ENCODE results near the gene MPPED1.

Gene MPPED1

DNA sequence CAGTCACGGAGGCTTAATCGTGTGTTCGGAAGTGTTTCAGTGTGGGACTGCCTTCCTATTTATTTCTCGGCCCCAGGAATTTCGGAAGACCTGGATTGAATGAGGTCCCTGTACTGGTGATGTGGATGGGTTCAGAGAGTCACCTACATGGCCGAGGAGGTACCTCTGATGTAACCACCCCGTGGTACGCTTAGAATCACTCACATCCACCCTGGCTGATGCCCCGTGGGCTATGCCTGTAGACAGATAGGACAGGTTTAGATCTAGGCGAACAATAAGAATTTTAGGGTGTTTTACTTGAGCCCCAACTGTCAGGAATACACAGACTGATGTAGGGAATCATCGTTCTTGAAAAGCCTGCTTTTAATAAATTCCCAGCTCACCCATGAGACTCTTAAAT lies 2.0 kb downstream of the MPPED1 start:
- no peaks in the 10 kb centered on the region for H3K36me3 ChIP-seq (ENCODE audit: insufficient read depth, low read length)
- no peaks in the 10 kb centered on the region for H3K9me3 ChIP-seq (ENCODE audit: low read length)
- H3K4me3 ChIP-seq (ENCODE audit: low read depth in 1 of 2, low read length in 2 of 2): no peak overlapping the region
- H3K27me3 ChIP-seq (ENCODE audit: control insufficient read depth in 1 of 2, insufficient read depth in 2 of 2, low read length in 2 of 2): peaks cover 12 to 45% of the 10 kb centered on the region in 2 donors
- no peaks in the 10 kb centered on the region for H3K4me1 ChIP-seq (ENCODE audit: insufficient read depth, low read length)
- no peak overlapping the region for H3K9ac ChIP-seq (ENCODE audit: low read length)
- H3K27ac ChIP-seq (ENCODE audit: low read depth, low read length): no peak overlapping the region

- Histone ChIP-seq H3K4me1 (ENCODE audit: insufficient read depth, low read length) (no peaks in the 10 kb centered on the region), H3K9me3 (ENCODE audit: low read length) (no peaks in the 10 kb centered on the region), H3K27ac (ENCODE audit: low read depth, low read length) (no peak overlapping the region), H3K9ac (ENCODE audit: low read length) (no peak overlapping the region), H3K4me3 (ENCODE audit: low read depth in 1 of 2, low read length in 2 of 2) (no peak overlapping the region), H3K36me3 (ENCODE audit: insufficient read depth, low read length) (no peaks in the 10 kb centered on the region), H3K27me3 (ENCODE audit: control insufficient read depth in 1 of 2, insufficient read depth in 2 of 2, low read length in 2 of 2) (peaks cover 12 to 41% of the 10 kb centered on the region in 2 donors)
Measured at GRCh38 chr22:43415681-43416080, 3.9 kb downstream of the MPPED1 start.

DNA sequence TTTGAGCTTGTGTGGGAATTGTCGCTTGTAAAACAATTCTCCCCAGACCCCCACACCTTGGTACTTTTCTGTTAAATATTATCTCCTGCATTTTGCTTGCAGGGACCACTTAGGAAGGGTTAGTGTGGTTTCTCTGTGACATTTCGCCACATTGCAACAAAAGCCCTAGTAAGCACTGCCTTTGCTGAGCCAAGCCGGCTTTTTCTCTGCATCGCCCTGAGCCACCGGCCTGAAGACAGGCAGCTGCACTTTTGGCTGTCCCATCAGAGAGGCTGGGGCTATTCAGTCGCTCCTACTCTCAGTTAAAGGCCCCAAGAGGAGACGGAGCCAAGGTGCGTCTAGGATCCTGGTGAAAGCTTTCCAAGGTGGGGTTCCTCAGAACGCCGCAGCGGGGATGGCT lies 5.7 kb downstream of the MPPED1 start:
- peaks cover 10 to 32% of the 10 kb centered on the region in 2 donors for H3K27me3 ChIP-seq (ENCODE audit: control insufficient read depth in 1 of 2, insufficient read depth in 2 of 2, low read length in 2 of 2)
- H3K4me1 ChIP-seq (ENCODE audit: insufficient read depth, low read length): no peaks in the 10 kb centered on the region
- no peak overlapping the region for H3K27ac ChIP-seq (ENCODE audit: low read depth, low read length)
- H3K4me3 ChIP-seq (ENCODE audit: low read depth in 1 of 2, low read length in 2 of 2): no peak overlapping the region
- H3K9ac ChIP-seq (ENCODE audit: low read length): no peak overlapping the region
- H3K9me3 ChIP-seq (ENCODE audit: low read length): no peaks in the 10 kb centered on the region
- H3K36me3 ChIP-seq (ENCODE audit: insufficient read depth, low read length): no peaks in the 10 kb centered on the region

GRCh38 chr22:43418079-43418825 lies 6.4 kb downstream of the MPPED1 start:
- H3K9ac ChIP-seq (ENCODE audit: low read length): no peak overlapping the region
- H3K4me1 ChIP-seq (ENCODE audit: insufficient read depth, low read length): no peaks in the 10 kb centered on the region
- H3K27ac ChIP-seq (ENCODE audit: low read depth, low read length): no peak overlapping the region
- H3K4me3 ChIP-seq (ENCODE audit: low read depth in 1 of 2, low read length in 2 of 2): no peak overlapping the region
- peaks cover 3 to 25% of the 10 kb centered on the region in 2 donors for H3K27me3 ChIP-seq (ENCODE audit: control insufficient read depth in 1 of 2, insufficient read depth in 2 of 2, low read length in 2 of 2)
- H3K36me3 ChIP-seq (ENCODE audit: insufficient read depth, low read length): no peaks in the 10 kb centered on the region
- H3K9me3 ChIP-seq (ENCODE audit: low read length): no peaks in the 10 kb centered on the region

DNA sequence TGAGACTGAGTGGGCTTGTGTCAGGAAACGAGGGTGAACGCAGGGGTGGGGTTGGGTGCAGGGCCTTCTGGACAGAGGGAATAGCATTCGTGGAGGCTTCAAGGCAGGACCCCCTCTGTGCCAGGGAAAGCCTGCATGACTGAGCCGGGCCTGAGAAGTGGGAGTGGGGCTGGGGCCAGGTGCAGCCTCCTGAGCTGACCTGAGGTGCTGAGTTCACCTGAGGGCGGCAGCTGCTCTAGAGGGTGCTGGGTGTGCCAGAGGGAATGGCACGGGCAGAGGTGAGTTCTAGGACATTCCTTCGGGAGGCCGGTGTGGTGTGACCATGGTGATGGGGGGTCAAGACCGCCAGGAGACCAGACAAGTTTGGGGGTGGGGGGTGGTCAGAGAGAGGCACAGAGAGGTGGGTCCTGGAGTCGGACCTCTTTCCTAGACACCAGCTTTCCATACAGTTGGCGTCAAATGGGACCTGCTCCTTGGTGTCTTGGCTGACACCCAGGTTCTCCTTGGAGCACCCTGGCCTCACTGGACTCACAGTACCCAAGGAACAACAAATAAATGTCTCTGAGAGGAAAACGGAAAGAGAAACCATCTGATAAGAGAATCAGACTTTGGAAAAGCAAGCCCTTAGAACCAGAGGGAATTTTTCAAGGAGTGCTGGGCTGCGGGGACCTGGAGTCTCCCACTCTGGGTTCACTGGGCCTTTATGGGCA lies 7.7 kb downstream of the MPPED1 start:
- H3K4me3 ChIP-seq (ENCODE audit: low read depth in 1 of 2, low read length in 2 of 2): no peak overlapping the region
- H3K9me3 ChIP-seq (ENCODE audit: low read length): no peaks in the 10 kb centered on the region
- H3K27ac ChIP-seq (ENCODE audit: low read depth, low read length): no peak overlapping the region
- no peaks in the 10 kb centered on the region for H3K36me3 ChIP-seq (ENCODE audit: insufficient read depth, low read length)
- no peaks in the 10 kb centered on the region for H3K4me1 ChIP-seq (ENCODE audit: insufficient read depth, low read length)
- no peak overlapping the region for H3K9ac ChIP-seq (ENCODE audit: low read length)
- H3K27me3 ChIP-seq (ENCODE audit: control insufficient read depth in 1 of 2, insufficient read depth in 2 of 2, low read length in 2 of 2): peaks cover 0 to 18% of the 10 kb centered on the region in 2 donors

GRCh38 chr22:43421046-43421665 lies 9.3 kb downstream of the MPPED1 start:
- no peaks in the 10 kb centered on the region for H3K4me1 ChIP-seq (ENCODE audit: insufficient read depth, low read length)
- H3K9ac ChIP-seq (ENCODE audit: low read length): no peak overlapping the region
- no peaks in the 10 kb centered on the region for H3K9me3 ChIP-seq (ENCODE audit: low read length)
- H3K27ac ChIP-seq (ENCODE audit: low read depth, low read length): no peak overlapping the region
- H3K36me3 ChIP-seq (ENCODE audit: insufficient read depth, low read length): no peaks in the 10 kb centered on the region
- H3K27me3 ChIP-seq (ENCODE audit: control insufficient read depth in 1 of 2, insufficient read depth in 2 of 2, low read length in 2 of 2): peaks cover 0 to 17% of the 10 kb centered on the region in 2 donors
- H3K4me3 ChIP-seq (ENCODE audit: low read depth in 1 of 2, low read length in 2 of 2): no peak overlapping the region

DNA sequence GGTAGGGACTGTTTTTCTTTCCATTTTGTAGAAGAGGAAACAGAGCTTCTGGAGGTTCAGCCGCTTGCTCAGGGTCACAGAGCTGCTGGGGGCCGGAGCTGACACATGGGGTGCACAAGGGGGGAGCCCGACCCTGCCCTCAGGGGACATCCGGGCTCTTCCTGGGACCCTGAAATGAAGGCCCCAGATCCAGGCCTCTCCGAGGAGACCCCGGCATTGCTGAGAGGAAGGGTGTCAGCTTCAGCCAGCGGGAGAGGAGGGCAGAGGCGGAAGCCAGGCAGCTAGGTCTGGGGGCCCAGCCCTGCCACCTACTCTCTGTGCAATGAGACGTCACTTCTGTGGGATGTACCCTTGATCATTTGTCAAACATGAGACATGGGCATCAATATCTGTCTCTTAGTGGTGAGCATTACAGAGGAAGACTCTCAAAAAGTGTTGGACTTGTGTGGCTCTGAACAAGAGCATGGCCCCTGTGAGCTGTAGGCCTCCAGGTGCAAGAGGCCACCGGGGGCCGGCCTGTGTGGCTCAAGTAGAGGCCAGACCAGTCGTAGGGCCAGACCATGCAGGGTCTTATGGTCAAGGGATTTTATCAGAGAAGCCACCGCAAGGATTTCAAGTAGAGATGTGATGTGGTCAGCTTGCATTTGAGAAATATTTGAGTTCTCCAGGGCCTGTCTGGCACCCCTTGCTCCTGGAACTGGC lies 10.3 kb downstream of the MPPED1 start:
- no peaks in the 10 kb centered on the region for H3K4me1 ChIP-seq (ENCODE audit: insufficient read depth, low read length)
- H3K9me3 ChIP-seq (ENCODE audit: low read length): no peaks in the 10 kb centered on the region
- H3K27ac ChIP-seq (ENCODE audit: low read depth, low read length): no peak overlapping the region
- no peak overlapping the region for H3K4me3 ChIP-seq (ENCODE audit: low read depth in 1 of 2, low read length in 2 of 2)
- no peaks in the 10 kb centered on the region for H3K36me3 ChIP-seq (ENCODE audit: insufficient read depth, low read length)
- peaks cover 0 to 17% of the 10 kb centered on the region in 2 donors for H3K27me3 ChIP-seq (ENCODE audit: control insufficient read depth in 1 of 2, insufficient read depth in 2 of 2, low read length in 2 of 2)
- H3K9ac ChIP-seq (ENCODE audit: low read length): no peak overlapping the region

GRCh38 chr22:43423046-43423445 lies 11.2 kb downstream of the MPPED1 start:
- Histone ChIP-seq H3K9ac (ENCODE audit: low read length) (no peak overlapping the region), H3K36me3 (ENCODE audit: insufficient read depth, low read length) (no peaks in the 10 kb centered on the region), H3K27me3 (ENCODE audit: control insufficient read depth in 1 of 2, insufficient read depth in 2 of 2, low read length in 2 of 2) (peaks cover 6 to 21% of the 10 kb centered on the region in 2 donors), H3K4me3 (ENCODE audit: low read depth in 1 of 2, low read length in 2 of 2) (no peak overlapping the region), H3K9me3 (ENCODE audit: low read length) (no peaks in the 10 kb centered on the region), H3K4me1 (ENCODE audit: insufficient read depth, low read length) (no peaks in the 10 kb centered on the region), H3K27ac (ENCODE audit: low read depth, low read length) (no peak overlapping the region)

DNA sequence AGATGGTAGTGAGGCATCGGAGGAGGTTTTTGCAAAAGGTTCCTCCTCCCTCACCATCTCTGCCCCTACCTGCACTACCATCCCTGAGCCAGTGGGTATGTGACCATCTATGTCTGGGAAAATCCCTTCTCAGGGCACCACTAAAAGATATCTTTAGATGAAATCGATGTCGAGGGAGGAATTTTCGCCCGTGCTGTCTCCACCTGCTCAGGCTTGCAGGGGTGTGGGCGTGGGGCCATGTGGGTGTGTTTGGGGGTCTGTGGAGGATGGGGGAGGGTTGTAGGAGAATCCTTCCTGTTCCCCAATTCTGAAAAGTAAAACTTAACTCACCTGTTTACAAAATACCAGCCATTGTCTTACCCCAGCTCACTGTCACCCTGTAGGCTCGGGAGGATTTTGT lies 12.4 kb downstream of the MPPED1 start:
- Histone ChIP-seq H3K27me3 (ENCODE audit: control insufficient read depth in 1 of 2, insufficient read depth in 2 of 2, low read length in 2 of 2) (peaks cover 6 to 20% of the 10 kb centered on the region in 2 donors), H3K9ac (ENCODE audit: low read length) (no peak overlapping the region), H3K9me3 (ENCODE audit: low read length) (no peaks in the 10 kb centered on the region), H3K4me1 (ENCODE audit: insufficient read depth, low read length) (no peaks in the 10 kb centered on the region), H3K27ac (ENCODE audit: low read depth, low read length) (no peak overlapping the region), H3K36me3 (ENCODE audit: insufficient read depth, low read length) (no peaks in the 10 kb centered on the region), H3K4me3 (ENCODE audit: low read depth in 1 of 2, low read length in 2 of 2) (no peak overlapping the region)

GRCh38 chr22:43424666-43425630 lies 13.1 kb downstream of the MPPED1 start:
- Histone ChIP-seq H3K4me3 (ENCODE audit: low read depth in 1 of 2, low read length in 2 of 2) (no peak overlapping the region), H3K27me3 (ENCODE audit: control insufficient read depth in 1 of 2, insufficient read depth in 2 of 2, low read length in 2 of 2) (peaks cover 6 to 19% of the 10 kb centered on the region in 2 donors)

More at GRCh38 chr22:43424666-43425630, 13.1 kb downstream of the MPPED1 start:
- Histone ChIP-seq H3K9me3 (ENCODE audit: low read length) (no peaks in the 10 kb centered on the region), H3K27ac (ENCODE audit: low read depth, low read length) (no peak overlapping the region), H3K36me3 (ENCODE audit: insufficient read depth, low read length) (no peaks in the 10 kb centered on the region), H3K9ac (ENCODE audit: low read length) (no peak overlapping the region), H3K4me1 (ENCODE audit: insufficient read depth, low read length) (no peaks in the 10 kb centered on the region)
